KG1 (cell line): Measurements from ENCODE around the gene ZFP92.
"Not testable (repeated sequence)": the region's sequence is repeated elsewhere in the genome, so short reads cannot be mapped to it uniquely, and the experiment has no call there.

Experiments used
- DNase-seq: peaks from one replicate; lab custom pipeline; 2025; lab: John Stamatoyannopoulos, UW

Gene ZFP92

DNA sequence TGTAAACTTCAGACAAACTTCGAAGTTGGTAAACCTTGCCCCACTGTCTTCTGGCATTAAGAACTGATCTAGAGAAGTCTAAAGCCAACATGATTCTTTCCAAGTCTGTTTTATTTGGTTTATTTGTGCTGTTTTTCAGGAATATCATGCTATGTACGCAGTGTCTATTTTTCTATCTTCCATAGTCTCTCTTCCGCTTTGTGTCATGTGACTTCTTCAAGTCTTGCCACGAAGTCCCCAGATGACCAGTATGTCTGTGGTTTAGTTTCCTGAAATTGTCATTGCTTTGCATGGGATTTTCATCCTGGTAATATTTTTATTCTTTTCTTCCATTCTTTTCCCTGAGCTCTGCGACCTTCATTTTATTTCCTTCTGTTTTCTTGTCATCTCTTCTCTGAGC, 25.2 kb upstream of the ZFP92 start:
- no peak for DNase-seq

DNA sequence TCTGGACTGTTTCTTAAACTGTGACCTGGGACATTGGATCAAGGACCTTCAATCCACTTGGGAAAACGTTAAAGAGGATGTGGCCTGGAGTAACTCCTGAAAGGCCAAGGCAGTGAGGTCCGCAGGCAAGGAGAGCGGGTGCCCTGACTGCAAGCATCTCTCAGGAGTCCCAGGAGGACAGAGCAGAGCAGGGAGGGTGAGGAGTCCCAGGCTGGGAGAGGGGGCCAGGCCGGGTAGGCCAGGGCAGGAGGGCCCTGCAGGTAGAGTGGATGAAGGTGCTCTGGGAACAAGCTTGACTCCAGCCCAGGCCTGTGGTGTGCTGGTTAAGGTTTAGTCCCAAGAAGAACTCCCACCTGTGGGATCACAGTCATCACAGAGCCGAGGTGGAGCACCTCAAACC, 23.9 kb upstream of the ZFP92 start:
- no peak for DNase-seq

DNA sequence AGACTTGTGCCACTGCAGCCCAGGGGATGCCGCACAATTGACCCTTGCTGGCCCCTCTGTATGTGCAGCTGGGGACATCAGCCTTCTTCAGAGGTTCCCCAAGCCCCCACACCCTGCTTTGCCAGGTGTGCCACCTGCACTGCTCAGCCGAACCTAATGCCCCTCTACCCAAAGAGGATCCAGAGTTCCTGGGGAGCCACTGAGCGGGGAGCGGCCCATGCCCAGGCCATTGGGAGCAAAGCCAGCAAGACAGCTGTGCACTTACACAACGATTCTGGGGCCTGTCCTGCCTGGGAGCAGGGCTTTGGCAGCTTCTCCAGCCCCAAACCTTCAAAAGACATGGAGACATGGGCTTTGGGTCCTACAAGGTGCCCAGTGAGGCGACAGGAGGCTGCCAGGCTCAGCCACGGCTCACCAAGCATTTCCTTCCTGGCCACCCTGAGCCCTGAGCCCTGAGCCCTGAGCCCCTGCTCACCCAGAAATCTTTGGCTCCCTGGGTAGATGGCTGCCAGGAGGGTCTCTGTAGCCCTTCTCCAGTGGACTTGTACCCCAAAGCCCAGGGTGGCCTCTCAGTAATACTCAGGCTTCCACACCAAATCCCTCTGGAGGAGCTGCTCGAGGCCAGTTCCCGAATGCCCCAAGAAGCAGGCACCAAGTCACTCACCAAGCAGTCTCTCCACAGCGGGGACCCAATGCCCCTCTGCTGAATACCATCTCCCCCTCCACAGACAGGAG, 23.1 kb upstream of the ZFP92 start:
- no peak for DNase-seq

DNA sequence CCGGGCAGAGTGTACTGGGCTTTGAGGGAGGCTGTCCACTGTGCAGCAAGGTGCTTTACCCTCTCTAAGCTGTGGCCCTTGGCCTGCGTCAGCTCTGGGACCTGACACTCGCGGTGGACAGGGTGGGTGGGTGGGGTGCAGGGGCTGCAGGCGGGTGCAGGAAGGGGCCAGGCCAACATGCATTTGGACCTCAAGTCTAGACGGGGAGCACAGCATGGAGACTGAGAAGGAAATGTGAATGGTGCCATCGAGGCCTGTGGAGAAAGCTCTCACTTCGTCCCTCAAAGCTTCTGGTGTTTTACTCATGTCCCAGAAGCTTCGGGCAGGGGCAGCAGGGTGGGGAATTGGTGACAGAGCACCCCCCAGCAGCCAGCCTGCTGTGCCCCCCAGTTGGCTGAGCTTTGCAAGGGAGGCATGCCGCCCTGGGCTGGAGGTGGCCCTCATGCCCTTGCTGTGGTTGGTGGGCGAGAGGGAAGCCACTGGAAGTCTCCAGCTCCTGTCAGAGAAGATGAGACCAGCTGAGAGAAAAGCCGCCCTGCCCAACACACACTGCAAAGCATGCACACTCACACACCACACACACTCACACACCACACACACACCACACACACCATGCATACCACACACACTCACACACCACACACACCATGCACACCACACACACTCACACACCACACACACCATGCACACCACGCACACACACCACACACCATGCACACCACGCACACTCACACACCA, 22.4 kb upstream of the ZFP92 start:
- no peak for DNase-seq

DNA sequence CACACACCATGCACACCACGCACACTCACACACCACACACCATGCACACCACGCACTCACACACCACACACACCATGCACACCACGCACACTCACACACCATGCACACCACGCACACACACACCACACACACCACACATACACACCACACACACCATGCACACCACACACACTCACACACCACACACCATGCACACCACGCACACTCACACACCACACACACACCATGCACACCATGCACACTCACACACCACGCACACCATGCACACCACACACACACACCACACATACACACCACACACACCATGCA, 21.9 kb upstream of the ZFP92 start:
- DNase-seq: not testable (repeated sequence)

DNA sequence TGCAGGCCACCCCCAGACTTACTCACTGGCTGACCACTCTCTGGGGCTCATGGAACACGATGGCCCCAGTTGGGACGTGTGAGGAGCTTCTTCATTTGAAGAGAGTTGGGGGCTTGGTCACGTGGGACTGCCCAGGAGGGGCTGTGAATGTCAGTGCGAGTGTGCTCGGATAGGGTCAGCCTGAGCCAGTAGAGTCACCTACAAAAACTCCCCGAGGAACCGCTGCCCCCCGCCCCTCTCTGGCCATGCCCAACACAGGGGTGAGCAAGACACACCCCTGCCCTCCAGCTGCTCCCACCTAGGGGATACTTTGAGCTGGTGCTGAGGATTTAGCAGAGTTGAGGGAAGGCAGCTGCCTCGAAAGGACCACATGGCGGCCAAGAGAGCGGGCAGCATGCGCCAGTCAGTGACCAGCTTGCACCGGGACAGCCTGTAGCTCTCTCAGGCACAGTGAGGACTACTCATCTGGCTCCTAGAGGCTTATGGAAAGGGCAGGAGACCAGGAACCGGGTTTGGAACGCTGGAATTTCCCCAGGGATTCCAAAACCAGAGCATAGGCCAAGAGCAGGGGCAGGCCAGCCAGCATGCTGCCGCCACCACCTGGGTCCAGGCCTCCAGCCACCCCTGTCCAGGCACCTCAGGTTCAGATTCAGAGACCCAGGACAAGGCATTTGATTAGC, 18.5 kb upstream of the ZFP92 start:
- no peak for DNase-seq

DNA sequence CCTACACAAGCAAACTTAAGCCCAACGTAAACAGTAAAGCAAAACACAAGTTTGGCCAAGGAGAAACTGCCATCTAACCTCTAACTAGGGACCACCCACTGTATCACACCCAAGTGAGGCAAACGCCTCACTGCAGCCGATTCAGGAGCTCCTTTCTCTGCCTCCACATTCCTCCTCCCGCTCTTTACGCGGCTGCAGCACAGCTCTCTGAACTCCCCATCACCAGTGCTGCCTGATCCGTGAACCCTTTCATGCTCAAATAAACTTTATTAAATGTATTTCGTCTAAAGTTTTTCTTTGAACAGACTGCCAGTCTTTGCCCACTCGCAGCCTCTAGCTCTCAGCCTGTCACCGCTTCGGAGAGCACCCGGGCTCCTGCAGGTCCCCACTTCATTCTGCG, 16.7 kb upstream of the ZFP92 start:
- DNase-seq: no peak

DNA sequence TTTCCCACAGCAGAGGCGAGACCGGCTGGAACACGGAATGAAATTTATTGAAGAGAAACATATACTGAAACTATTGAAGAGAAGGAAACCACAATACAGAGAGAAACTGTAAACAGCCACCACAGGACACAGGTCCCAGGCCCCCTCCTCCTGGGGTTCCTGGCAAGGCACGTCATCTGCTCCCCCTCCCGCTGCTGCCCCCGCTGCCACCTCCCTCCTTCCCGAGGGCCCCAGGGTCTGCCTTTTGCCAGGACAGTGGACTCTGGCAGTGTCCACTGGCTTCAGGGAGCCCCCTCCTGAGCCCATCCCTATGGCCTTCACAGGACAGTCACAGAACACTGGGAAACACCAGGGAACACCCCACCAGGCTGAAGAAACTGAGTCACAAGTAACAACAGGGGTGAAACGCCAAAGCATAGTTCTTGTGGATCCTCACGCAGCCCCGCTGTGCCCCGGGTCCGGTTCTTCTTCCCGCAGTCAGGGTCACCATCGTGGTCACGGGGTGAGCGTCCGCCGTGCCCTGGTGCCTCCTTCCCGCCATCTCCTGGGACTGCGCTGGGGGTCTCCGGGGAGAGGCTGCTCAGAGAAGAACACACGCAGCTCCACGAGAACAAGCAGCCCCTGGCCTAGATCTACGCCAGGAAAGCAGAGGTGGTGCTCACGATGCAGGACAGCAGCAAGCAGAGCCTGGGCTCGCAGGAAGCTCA, 15.5 kb upstream of the ZFP92 start:
- DNase-seq: no peak

DNA sequence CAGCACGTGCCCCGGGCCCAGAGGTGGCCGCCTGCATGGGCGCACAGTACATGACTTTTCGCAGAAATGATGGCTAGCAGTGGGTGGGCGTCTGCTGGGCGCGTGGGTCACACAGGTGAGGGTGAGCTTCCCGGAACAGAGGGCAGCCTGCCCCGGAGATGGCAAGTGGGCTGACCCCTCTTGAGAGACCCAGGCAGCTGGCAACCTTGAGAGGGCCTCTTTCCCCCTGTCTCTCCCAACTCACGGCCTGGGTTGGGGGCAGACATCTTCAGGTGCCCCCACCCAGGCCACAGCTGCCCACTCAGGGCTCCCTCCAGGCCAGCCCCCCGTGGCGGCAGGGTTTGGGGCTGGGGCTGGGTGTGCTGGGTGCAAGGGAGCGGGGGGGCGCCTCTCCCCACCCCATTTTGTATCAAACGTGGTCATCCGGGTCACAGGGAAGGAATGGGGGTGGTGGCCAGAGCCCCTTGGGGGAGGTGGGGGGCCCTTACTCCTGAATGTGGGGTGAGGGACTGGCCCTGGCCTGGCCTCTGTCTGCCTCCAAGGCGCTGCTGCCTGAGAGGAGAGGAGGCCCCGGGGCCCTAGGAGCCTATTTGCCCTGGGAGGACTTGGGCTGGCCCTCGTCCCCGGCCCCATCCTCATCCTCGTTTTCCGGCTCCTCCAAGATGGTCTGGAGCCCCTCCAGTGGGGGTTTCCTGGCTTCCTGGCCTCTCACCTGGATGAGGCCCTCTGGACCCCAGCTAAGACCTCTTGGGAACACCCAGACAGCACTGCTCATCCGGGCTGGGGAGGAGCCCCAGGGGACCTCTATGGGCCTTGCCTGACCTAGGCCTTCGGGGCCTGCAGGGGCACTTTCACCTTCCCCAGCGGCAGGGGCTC, 14.7 kb upstream of the ZFP92 start:
- no peak for DNase-seq

DNA sequence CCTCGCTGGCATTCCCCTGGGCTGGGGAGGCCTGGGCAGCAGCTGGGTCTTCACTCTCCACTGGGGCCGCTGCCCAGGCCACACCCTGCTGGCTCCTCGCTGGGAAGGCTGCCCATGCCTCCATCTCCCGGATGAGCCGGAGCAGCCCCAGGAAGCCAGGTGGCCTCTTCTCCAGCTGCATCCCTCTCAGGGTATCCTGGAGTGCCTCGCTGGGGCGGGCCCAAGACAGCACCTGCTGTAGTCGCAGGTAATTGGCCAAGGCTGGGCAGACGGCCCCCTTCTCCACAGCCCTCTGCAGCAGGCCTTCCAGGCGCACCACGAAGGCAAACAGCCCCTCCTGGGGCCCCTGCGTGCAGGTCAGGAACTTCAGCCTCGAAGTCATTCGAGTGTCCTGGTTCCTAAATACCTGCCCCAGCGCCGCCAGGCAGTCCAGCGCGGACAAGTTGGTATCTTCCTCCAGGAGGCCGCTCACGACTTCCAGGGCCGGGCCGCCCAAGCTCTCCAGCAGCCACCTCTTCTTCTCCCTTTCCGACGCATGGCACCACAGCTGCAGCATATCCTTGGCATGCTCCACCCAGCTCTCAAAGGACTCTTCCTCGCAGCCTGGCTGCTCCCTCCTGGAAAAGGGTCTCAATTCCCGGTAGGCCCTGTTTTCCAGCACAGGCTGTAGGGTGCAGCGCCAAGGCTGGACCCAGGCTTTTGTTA, 13.9 kb upstream of the ZFP92 start:
- no peak for DNase-seq

DNA sequence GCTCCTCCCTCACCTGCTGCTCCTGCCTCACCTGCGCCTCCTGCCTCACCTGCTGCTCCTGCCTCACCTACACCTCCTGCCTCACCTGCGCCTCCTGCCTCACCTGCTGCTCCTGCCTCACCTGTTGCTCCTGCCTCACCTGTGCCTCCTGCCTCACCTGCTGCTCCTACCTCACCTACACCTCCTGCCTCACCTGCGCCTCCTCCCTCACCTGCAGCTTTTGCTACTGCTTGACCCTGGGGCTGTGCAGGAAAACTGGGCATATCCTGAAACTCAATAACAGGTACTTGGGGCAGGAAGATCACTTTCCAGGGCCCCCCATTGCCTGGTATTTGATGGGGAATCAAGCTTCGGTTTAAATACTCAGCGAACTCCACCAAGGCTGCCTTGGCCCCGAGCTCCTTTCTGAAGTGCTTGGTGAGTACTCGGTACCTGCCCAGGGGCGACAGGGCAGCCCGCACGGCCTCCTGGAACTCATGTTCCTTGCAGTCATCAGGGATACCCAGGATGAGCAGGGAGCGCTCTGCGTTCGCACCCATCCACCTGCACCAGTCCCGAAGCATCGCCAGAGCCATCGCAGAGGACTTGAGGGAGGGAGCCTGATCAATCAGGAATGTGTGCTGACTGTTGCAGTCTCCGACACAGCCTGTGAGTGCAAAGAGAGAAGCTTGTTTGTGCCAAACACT, 12.9 kb upstream of the ZFP92 start:
- no peak for DNase-seq

DNA sequence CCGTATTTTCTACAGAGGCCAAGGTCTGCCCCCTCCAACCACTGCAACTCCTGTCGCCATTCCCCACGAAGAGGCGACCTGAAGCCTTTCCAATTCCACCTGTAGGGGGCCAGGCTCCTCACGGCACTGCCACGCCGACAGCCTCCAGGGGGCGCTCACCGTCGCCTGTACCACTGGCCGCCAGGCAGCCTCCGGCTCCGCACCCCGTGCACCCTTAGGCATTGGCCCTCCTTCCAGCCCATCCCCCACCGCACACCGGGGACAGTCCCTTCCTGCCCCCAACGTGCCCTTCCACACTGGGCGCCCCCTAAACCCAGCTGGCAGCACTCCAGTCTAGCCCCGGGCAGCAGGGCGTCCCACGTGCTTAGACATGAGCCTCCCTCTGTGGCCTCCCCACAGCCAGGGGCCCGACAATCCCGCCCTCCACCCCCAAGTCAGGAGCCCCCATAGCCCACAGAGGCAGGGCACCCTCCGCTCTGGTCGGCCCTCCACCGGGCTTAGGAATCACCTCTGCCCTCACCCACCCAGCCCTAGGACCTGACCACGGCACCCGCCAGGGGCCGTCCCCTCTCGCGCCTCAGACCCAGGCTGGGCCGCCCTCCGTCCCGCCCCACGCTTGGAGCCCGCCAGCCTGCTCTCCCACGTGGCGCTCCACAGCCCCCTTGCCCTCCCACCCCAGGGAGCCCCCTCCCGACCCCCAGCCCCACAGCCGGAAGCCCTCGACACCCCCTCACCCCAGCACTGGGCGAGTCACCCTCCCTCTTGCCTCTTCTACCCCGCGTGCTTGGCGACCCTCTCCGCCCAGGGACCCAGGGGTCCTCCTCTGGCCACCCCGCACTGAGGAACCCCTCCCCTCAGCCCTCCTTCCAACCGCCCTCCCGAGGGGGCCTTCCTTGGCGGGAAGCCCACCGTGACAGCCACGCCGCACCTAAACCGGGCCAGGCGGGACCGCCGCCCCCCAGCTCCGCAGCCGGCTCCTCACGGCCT, 10.8 kb upstream of the ZFP92 start:
- DNase-seq: no peak

DNA sequence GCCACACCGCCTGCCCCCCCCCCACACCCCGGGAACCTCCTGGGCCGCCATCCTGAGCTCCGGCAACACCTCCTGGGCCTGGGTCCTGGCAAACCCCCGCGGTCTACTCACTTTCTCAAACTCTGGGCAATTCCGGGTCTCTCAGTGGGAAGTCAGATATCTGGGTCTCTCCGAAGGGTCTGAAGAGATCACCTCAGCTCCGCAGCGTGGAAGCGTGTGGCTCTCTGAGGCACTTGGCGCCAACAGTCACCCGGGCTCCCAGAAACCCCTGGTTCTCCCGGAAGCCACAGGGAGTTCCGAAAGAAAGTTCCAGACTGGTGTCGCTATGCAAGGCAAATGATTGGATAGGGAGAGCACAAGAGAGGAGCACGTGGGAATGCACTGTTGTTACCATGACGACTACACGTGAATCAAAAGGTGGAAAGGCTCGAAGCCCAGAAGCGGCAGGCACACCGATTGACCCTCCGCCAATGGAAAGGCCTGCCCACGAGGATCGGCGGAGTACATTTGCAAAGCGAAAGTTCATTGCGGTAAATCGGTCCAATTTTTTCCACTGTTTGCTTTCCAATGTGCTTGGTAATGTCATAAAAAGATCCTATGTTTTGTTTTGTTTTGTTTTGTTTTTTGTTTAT, 10.0 kb upstream of the ZFP92 start, which contains the start of gene PNMA6E:
PNMA6E (minus strand) TSS at position 218 of the 632 bp plus-strand sequence. CDS start 2,501 bp downstream, outside the sequence.
- DNase-seq: no peak

DNA sequence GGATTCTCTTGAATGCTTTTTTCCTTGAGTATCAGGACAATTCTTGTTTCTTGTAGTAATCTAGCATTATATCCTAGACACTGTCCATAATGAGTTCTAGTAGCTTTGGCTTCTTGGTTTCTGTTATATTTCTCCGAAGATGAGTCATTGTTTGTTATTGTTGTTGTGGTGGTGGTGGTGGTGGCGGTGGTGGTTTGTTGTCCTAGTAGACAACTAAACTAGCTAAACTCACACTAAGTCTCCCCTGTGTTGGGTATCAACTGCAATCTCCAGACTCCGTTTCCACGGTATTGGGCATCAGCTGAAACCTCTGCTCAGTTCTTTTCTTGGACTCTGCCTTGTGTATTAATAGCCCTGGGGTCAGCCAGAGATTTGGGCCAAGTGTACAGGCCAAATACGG, 6.9 kb upstream of the ZFP92 start:
- not testable (repeated sequence) for DNase-seq

DNA sequence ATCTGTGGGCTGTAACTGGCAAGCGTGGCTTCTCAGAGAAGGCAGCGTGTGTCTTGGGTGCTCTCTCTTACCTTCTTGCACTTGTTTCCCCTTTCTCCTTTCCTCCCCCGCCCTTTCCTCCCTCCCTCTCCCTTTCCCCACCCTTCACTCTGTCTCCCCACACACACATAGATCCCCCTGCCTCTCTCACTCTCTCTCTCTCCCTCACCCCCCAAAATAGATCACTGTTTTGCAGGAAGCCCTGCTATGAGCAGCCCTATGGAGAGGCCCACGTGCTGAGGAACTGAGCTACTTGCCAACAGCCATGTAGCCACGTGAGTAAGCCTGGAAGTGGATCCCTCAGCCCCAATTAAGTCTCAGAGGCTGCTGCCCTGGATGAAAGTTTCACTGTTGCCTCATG, 5.8 kb upstream of the ZFP92 start:
- DNase-seq: no peak

DNA sequence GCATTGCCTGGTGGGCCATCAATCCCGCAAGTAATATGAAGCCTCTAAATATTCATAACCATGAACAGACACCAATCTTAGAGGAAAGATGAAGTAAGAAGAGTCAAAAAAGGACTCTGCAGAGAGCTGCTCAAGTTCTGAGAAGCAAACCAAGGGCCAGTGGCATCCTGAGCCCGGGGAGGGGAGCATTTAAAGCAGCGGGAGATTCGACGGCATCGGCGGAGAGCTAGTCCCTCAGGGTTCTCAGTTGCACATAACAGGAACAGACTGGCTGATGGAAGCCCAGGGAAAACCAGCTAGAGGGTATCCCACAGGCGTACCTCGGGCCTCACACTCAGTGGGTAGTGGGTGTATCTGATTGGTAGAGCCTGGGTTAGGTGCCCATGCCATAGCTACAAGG, 5.3 kb upstream of the ZFP92 start:
- DNase-seq: no peak

DNA sequence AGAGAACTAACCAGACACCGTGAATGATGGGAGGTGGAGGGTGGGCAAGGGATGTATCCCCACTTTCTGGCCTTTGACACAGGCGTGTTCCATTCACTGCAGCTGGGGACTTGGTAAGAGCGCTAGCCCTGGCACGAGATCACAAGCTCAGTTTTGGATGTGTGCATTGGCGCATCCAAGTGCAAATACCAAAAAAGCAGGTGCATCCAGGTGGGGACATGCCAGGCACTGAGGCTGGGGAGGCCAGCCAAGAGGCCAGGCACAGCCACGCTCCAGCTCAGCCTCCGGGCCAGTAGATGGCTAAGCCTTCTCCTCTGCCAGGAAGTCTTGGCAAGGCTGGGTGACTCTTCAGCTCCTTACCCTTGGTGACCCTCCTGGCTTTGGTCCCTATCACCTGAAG, 4.4 kb upstream of the ZFP92 start:
- DNase-seq: no peak

DNA sequence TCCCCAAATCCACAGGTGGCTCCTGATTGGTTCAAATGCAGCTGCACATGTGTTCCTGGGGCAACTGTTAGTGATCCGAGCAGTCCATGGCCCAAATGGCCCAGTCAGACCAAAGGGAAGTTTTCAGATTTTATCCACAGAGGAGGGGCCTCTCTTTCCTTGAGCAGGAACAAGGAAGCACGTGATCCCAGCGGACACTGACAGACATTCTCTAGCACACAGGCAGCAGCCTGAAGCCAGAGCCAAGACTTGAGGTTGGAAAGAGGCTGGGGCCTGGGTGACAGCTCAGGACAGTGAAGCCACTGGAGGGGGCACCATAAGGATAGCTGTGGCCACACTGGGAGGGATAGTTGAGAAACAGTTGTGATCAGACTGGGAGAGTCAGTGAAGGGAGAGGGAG, 3.5 kb upstream of the ZFP92 start:
- DNase-seq: no peak
